Umbilical cord (tissue), 2 donors: ENCODE data around the gene CDKN2A. TPM values are rescaled to one million over a fixed set of nuclear protein-coding genes. Genes with fewer than 3 reads are reported as not detected.
"Not testable (repeated sequence)": the region's sequence is repeated elsewhere in the genome, so short reads cannot be mapped to it uniquely, and the experiment has no call there.

Source experiments
- DNase-seq: peaks from one replicate; pipeline ENCODE4 v3.0.0-alpha.2; 2015; ENCODE audit warnings: low spot score
- total RNA-seq: library from RNA; depleted of rRNA; stranded (reverse); fragments of >200 nt; gene quantifications from one replicate; pipeline ENCODE4 v1.2.3, GENCODE V29; 2014; ENCODE audit warnings: low replicate concordance; ENCODE audit not compliant: insufficient read depth

Gene CDKN2A
- total RNA-seq, 1 donor from 2014 or later = 0.96 TPM

- no peak for DNase-seq
Measured at GRCh38 chr9:21982861-21983560, 11.2 kb downstream of the CDKN2A start.

GRCh38 chr9:21982391-21982790 lies 11.8 kb downstream of the CDKN2A start:
- no peak for DNase-seq

GRCh38 chr9:21976334-21976875 lies 17.8 kb downstream of the CDKN2A start:
- no peak for DNase-seq

GRCh38 chr9:21974722-21975409 lies 19.3 kb downstream of the CDKN2A start:
- no peak for DNase-seq

GRCh38 chr9:21974343-21974721 lies 19.9 kb downstream of the CDKN2A start:
- no peak for DNase-seq

- DNase-seq = no peak
Measured at GRCh38 chr9:21972361-21972760, 21.8 kb downstream of the CDKN2A start.

- no peak for DNase-seq
Measured at GRCh38 chr9:21970800-21971640, 23.2 kb downstream of the CDKN2A start.

- DNase-seq = no peak
Measured at GRCh38 chr9:21969951-21970799, 24.0 kb downstream of the CDKN2A start.

- no peak for DNase-seq
Measured at GRCh38 chr9:21969011-21969940, 24.9 kb downstream of the CDKN2A start.

- DNase-seq = no peak
Measured at GRCh38 chr9:21968331-21969010, 25.7 kb downstream of the CDKN2A start.

GRCh38 chr9:21967702-21968101 lies 26.5 kb downstream of the CDKN2A start:
- DNase-seq = no peak

GRCh38 chr9:21967169-21967568 lies 27.0 kb downstream of the CDKN2A start:
- no peak for DNase-seq

GRCh38 chr9:21966140-21966851 lies 27.9 kb downstream of the CDKN2A start:
- DNase-seq = no peak

- DNase-seq = no peak
Measured at GRCh38 chr9:21965401-21965951, 28.7 kb downstream of the CDKN2A start.

GRCh38 chr9:21964925-21965385 lies 29.2 kb downstream of the CDKN2A start:
- no peak for DNase-seq

- DNase-seq = no peak
Measured at GRCh38 chr9:21961569-21961968, 32.6 kb downstream of the CDKN2A start.

GRCh38 chr9:21959268-21959667 lies 34.9 kb downstream of the CDKN2A start:
- DNase-seq = not testable (repeated sequence)

GRCh38 chr9:21958833-21959232 lies 35.4 kb downstream of the CDKN2A start:
- DNase-seq = no peak
